ENCODE measurements around the gene MSTO1.
"Not testable (repeated sequence)": the region's sequence is repeated elsewhere in the genome, so short reads cannot be mapped to it uniquely, and the experiment has no call there.

MSTO1 gene

DNA sequence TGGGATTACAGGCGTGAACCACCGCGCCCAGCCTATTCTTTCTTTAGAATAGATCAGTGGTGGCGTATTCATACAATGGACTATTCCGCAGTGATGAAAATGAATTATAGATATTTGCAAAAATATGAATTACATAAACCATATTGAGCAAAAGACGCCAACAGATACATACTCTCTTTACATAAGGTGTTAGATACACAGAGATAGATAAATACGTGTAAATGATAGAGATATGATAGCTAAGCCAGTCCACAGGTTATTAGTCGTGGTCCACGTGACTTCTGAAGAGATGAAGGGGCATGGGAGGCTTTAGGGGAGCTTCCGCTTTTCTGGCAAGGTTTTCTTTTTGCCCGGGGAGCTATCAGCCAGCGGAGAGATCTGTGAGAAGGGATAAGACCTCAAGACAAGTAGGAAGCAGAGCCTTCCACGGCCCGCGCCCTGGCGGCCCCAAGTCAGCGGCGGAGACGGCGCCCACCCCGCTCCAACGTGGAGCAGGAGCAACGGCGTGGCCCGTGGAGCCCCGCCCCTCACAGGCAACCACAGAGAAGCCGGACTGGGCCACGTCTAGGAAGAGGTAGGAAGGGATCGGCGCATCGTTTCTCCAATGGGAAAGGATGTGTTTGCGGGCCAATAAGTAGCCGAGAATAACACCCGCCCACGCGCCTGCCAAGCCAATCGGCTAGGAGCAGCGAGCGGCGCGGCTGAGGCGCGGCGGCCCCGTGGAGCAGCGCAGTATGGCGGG lies at the start of gene MSTO1:
Gene MSTO1, plus strand, starts transcription at position 704 of the 742 bp plus-strand sequence. Its CDS starts 31 bp downstream, at position 735.
- DNase-seq: peak; percentile 99

DNA sequence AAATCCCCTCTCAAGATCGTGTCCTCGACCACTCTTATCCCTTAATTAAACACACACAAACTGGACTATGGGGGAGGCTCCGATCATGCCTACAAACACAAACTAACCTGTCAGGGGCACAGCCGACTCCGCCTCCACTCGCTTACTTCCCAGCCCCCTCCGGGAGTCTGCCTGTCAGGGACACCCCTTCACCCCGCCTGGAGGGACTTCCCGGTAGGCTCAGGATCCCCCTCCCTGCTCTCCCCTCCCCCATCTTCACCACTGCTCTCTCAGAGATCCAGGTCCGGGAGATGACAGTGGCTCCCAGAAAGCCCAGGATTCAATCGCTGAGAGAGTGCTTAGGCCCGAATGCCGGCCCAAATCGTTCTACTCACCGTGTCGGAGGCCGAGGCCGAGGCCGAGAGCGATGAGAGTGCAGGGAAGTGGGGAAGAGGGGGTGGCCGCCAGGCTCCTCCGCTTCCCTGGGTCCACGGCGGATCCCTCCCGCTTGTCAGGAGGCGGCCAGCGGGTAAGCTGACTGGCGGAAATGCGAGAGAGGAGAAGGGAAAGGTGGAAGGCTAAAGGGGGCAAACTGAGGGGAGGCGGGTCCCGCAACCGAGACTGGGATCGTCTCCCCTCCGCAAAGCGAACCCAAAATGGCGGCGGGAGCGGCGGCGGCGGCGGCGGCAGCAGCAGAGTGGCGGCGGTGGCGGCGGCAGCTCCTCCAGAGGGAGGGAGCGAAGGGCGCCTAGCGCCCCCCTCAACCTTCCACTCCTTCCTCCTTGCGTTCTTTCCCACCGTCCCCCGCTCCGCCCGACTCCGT lies 48.0 kb upstream of the MSTO1 start:
- DNase-seq: peak; percentile 29

DNA sequence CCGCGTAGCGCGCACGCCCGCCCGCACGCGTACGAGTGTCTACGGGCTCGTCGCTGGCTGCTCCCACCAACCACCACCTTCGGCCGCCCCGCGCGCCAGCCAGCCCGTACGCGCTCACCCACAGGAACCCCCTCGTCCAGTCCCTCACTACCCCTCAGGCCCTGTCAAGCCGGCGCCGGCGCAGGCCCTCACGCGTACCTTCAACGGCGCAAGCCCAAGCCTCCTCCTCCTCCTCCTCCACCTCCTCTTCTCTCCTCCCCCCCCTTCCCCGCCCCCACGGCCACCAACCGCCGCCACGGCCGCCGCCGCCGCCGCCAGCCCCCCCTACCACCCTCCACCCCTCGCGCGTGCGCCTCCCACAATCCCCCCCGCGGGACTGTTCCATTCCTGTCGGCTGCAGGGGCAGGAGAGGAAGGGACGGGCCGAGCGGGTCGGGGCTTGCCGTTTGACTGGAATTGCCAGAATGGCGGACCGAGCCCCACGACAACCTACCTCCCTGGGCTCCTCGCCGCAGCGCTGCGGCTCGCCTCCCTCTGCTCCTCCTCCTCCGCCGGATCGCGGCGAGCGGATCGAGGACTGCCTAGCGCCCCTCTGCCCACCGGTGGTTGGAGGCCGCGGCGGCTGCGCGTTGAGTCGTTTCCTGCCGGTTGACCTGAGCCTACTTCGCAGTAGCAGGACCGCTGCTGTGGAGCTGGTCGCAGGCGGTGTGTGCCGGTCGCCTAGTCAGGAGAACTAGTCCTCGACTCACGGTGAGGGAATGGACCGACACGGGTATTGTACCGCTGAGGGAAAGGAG lies 47.2 kb upstream of the MSTO1 start, which contains the start of gene ASH1L:
Gene ASH1L, minus strand, starts transcription at position 223 of the 796 bp plus-strand sequence. CDS start 41,284 bp downstream, outside the sequence.
- peak; percentile 96 for DNase-seq

DNA sequence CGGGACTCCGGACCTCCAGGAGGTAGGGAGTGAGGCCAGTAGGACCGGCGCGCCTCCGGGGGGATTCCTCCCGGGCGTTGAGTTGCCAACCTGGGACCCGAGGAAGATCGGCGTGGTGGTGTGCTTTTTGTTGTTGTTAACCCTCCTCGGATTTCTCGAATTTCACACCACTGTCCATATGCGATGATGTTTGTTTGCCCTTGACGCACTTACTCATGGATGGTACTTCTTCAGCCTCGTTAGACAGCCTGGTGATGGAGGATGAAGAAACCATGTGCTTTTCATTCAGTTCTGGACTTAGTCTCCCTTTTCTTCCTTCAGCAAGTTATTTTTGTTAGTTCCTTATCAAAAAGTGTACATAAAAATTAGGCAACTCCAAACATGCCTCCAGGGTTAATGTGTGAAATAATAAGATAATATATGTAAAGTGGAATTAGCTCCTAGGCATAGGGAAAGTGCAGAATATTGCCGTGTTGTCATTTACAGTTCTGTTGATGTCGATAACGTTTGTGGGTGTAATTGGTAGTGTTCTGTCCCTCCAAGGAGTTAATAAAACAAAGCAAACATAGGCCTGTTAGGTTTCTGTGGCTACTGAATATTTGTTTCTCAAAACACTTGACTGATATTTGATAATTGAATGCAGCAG lies 46.5 kb upstream of the MSTO1 start:
- peak; percentile 59 for DNase-seq

DNA sequence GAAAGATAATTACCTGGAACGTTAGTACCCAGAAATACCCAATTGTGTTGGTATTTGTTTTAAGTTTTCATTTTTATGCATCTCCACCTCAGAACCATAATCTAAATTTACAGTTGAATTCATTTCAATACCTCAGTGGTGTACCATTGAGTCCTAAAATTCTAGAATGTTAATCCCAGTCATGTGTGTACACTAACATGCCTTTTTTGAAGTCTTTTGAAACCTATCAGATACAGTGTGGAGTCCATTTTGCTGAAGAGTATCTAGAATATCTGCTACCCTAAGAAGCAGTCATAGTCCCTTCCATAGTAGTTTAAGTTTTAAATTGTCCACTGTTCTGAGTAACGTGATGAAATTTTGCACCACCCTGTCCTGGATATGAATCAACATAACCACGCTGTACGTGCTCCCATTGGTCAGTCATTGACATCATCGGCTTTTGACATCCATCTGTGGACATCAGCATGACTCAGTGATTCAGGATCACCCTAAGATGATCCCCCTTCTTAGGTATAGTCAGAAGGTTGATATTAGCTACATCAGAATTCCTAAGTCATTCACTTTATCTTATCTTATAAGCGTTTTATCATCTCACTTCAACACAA lies 39.9 kb upstream of the MSTO1 start:
- no peak for DNase-seq

DNA sequence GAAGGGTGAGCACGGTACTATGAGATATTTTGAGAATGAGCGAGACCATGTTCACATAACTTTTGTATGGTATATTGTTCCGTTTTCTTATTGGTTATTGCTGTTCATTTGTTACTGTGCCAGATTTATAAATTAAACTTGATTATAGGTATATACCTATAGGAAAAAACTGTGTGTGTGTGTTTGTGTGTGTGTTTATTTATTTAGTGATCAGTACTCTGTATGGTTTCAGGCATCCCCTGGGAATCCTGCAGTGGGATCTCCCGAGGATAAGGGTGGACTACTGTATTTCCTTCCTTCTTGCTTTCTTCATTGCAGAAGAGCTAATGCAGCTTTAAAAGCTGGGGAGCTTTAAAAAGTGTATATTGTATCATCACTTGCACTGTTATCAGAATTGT lies 39.4 kb upstream of the MSTO1 start:
- DNase-seq: no peak

DNA sequence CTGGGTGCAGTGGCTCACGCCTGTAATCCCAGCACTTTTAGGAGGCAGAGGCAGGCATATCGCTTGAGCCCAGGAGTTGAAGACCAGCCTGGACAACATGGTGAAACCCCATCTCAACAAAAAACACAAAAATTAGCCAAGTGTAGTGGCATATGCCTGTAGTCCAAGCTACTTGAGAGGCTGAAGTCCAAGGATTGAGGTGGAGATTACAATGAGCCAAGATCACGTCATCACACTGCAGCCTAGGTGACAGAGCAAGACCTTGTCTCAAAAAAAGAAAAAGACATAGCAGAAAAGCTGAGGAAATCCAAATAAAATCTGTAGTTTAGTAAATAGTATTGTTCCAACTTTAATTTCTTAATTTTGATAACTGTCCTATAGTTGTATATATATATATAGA lies 35.9 kb upstream of the MSTO1 start:
- DNase-seq: no peak

DNA sequence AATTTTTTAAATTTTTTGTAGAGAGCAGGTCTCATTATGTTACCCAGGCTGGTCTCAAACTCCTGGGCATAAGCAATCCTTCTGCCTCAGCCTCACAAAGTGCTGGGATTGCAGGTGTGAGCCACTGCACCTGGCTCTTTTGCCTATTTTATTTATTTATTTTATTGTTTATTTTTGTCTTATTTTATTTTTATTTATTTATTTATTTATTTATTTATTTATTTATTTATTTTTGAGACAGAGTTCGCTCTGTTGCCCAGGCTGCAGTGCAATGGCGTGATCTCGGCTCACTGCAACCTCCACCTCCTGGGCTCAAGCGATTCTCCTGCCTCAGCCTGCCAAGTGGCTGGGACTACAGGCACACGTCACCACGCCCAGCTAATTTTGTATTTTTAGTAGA lies 34.4 kb upstream of the MSTO1 start:
- DNase-seq: not testable (repeated sequence)

DNA sequence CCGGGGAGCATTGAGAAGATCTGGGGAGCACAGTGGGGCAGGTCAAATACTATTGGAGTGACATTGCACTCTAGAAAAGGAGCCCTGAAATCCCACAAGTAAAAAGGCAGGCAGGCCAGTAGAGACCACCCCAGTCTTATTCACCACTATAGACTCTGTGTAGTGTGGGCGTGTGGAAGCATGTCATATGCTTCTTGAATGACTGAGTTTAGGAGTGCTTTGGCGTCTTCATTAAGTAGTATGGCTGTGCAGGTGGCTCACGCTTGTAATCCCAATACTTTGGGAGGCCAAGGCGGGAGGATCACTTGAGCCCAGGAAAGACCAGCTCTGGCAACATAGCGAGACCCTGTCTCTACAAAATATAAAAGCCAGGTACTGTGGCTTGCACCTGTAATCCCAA lies 26.2 kb upstream of the MSTO1 start:
- DNase-seq: not testable (repeated sequence)

DNA sequence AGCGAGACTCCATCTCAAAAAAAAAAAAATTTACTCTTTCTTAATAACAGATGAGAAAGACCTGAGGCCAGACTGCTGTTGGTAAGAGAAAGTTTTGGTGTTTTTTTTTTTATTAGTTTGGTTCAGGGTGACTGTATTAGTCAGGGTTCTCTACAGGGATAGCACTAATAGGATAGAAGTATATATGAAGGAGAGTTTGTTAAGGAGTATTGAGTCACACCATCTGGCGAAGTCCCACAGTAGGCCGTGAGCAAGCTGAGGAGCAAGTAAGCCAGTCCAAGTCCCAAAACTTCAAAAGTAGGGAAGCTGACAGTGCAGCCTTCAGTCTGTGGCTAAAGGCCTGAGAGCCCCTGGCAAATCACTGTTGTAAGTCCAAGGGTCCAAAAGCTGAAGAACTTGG lies 20.7 kb upstream of the MSTO1 start:
- DNase-seq: not testable (repeated sequence)

DNA sequence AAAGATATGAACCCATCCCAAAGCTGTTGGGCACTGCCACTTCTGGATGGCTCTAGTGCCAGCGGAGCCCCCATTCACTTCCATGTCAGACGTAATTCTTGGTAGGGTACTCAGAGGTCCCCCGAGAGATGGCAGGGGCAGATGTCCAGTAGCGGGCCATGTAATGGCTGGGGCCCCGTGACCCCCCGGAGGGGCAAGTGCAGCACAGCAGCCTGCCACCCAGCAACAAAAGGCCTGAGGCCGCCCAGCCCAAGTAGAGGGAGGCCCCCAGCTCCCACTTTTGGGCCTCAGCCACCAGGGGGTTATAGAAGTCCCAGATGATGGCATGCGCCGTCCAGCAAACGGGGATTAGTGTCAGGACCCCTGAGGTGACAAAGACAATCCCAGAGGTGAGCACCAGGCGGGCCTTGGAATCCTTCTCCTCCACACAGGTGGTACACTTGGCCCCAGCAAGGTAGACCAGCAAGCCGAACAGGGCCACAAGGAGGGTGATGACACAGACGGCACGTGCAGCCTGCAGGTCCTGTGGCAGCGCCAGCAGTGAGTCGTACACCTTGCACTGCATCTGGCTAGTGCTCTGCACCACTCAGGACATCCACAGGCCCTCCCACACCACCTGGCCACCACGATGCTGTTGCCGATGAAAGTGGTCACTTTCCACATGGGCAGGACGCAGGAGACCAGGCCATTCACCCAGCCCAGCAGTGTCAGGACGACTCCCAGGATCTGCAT lies 19.3 kb upstream of the MSTO1 start:
- not testable (repeated sequence) for DNase-seq

DNA sequence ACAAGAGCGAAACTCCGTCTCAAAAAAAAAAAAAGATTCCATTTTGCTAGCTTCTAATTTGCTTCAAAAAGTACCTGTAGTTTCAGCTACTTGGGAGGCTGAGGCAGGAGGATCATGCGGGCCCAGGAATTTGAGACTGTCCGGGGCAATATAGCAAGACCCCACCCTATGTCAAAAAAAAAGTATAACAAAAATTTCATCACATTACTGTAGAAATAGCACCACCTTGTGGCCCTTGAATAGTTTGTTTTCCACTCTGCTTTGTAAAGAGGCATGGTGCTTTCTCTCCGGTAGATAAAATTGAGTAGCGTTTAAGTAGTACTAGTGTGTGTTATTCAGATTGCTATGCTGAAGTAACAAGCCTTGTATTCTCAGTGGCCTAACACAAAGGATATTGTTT lies 18.2 kb upstream of the MSTO1 start:
- DNase-seq: peak; percentile 65

DNA sequence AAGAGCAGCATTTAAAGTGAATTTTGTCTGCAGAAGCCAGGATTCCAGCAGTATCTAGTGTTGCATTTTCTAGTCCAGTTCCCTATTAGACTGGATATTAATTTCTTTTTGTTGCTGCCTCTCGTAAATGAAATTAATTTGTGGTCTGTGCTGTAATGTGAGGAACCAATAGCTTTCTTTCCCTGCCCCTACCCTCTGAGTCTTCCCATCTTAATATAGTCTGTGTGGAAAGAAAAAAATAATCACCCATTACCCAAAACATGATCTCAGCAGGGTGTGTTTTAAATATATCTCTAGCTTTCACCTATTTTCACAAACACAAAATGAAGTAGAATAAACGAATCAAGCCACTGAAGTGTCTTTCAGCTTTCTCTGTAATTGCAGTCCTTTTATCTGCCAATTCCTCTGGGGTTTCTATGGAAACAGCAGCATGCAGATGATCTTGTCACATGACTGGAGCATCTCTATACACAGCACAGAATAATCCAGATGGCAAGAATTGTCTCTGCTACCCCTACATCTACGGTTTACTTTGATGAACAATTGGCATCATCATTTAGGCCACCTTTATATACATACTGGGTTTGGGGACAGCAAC lies 14.0 kb upstream of the MSTO1 start:
- DNase-seq: peak; percentile 25

DNA sequence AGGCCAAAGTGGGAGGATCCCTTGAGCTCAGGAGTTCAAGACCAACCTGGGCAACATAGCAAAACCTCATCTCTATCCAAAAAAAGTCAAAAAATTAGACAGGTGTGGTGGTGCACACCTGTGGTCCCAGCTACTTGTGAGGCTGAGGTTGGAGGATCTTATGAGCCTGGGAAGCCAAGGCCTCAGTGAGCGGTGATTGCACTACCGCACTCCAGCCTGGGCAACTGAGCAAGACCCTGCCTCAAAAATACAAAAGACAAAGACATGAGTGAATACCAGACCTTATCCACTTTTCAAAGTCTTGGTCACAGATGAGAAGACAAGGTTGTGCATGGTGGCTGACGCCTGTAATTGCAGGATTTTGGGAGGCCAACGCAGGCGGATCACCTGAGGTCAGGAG lies 13.2 kb upstream of the MSTO1 start:
- no peak for DNase-seq

DNA sequence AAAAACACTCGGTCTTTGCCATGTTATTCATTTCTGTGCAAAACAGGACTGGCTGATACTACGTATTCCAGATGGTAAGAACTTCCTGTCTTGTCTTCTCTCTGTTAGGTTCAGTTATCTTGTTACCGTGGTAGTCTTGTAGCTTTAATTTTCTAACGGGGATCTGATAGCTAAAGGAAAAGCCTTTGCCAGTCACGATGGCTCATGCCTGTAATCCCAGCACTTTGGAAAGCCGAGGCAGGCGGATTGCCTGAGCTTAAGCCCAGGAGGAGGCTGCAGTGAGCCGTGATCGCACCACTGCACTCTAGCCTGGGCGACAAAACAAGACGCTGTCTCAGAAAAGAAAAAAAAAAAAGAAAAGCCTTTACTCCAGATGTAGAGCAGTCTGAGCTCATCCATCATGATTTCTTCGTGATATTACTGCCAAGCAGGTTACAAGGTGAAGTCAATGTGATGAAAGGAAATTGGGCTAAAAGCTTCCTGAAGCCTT lies 11.1 kb upstream of the MSTO1 start:
- no peak for DNase-seq

DNA sequence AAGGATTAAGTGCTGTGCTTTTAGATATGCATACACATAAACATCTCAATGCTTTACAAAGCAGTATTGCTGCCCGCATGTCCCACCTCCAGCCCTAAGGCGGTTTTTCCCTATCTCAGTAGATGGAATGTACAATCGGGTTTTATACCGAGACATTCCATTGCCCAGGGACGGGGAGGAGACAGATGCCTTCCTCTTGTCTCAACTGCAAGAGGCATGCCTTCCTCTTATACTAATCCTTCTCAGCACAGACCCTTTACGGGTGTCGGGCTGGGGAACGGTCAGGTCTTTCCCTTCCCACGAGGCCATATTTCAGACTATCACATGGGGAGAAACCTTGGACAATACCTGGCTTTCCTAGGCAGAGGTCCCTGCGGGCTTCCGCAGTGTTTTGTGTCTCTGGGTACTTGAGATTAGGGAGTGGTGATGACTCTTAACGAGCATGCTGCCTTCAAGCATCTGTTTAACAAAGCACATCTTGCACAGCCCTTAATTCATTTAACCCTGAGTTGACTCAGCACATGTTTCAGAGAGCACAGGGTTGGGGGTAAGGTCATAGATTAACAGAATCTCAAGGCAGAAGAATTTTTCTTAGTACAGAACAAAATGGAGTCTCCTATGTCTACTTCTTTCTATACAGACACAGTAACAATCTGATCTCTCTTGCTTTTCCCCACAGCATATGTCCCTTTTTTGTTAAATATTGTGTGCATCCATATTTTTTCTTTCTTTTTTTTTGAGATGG lies 10.0 kb upstream of the MSTO1 start:
- not testable (repeated sequence) for DNase-seq

DNA sequence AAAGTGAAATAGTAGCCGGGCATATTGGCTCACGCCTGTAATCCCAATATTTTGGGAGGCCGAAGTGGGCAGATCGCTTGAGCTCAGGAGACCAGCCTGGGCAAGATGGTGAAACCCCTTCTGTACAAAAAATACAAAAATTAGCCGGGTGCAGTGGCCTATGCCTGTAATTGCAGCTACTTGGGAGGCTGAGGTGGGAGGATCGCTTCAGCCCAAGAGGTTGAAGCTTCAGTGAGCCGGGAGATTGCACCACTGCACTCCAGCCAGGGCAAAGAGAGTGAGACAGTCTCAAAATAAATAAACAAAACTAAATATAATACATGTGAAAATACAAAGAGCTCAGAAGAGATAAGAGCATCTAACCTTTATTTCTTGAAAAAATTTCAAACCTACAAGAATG lies 2.3 kb upstream of the MSTO1 start:
- no peak for DNase-seq

DNA sequence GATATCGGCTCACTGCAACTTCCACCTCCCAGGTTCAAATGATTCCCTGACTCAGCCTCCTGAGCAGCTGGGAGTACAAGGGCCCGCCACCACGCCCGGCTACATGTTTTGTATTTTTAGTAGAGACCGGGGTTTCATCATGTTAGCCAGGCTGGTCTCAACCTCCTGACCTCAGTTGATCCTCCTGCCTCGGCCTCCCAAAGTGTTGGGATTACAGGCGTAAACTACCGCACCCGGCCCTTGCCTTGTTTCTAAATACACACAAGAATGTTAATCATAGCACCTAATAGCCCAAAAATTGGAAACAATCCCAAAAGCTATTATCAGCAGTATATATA lies 1.2 kb upstream of the MSTO1 start:
- DNase-seq: peak; percentile 59

DNA sequence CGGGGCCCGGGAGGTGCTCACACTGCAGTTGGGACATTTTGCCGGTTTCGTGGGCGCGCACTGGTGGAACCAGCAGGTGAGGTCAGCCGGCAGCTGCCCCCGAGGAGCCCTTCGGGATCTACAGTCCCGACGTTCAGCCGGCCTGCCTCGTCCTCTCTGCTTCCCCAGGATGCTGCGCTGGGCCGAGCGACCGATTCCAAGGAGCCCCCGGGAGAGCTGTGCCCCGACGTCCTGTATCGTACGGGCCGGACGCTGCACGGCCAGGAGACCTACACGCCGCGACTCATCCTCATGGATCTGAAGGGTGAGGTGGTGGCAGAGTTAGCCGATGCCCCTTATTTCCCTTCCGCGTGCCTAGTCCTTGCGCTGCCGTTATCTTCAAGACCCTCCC lies 234 bp downstream of the MSTO1 start:
- DNase-seq: not testable (repeated sequence)

DNA sequence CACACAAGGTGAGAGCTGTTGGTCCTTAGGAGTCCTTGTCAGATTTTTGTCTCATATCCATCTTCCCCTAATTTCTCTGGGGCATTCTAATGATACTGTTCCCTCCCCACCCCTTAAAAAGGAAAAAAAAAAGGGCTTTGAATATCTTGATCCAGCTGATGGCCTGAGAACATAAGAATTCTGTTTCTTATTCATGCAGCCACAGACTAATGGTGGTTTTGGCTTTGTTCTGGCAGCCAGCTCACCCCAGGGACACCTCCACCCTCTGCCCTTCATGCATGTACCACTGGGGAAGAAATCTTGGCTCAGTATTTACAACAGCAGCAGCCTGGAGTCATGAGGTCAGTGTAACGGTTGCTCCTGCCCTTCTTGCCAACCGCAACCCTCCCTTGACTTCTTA lies 3.2 kb downstream of the MSTO1 start:
- not testable (repeated sequence) for DNase-seq
